Left renal pelvis (tissue), 4 donors: ENCODE measurements around the gene PIN1. TPM values are rescaled to one million over a fixed set of nuclear protein-coding genes. Genes with fewer than 3 reads are reported as not detected.

Experiments
- DNase-seq, 4 donors: peaks; one replicate each; pipeline ENCODE4 v3.0.0-alpha.2; 2013; ENCODE audit warnings: low read depth in 4 of 4, low spot score in 3 of 4
- polyA plus RNA-seq, 4 donors: library from polyadenylated mRNA; unstranded; fragments of 120-200 nt; gene quantifications; one replicate each; pipeline ENCODE4 v1.2.1, GENCODE V29; 2013; ENCODE audit not compliant: insufficient read length in 4 of 4

PIN1 gene
- polyA plus RNA-seq, 4 donors = 45.8 to 73.3 (median 48.4) TPM

GRCh38 chr19:9850235-9850959 is 15.3 kb downstream of the PIN1 start:
- peak in 2 of 4 donors; percentile 28 to 58 for DNase-seq

DNA sequence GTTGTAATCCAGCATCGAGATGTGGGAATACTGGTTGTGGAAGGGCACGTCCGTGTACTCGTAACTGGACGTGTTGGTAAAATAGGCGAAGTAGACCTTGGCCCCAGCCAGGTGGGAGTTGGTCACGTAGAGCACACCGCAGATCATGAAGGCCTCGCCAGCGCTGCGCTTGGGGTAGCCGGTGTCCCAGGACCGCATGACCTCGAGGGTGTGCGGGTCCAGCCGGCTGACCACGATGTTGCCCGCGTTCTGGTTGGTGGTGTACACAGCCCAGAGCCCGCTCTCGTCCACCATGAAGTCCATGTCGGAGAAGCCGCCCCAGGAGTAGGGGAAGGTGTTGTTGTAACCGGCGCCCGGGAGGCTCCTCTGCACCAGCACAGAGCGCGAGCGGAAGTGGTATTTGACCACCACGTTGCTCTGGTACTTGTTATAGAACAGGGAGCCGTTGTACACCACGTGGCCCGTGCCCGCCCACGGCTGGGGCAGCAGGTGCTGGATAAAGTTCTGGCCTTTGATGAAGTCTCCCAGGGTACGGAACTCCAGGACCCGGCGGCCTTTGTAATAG is 19.2 kb downstream of the PIN1 start:
- no peak for DNase-seq

GRCh38 chr19:9856609-9857008 is 21.5 kb downstream of the PIN1 start:
- no peak for DNase-seq

DNA sequence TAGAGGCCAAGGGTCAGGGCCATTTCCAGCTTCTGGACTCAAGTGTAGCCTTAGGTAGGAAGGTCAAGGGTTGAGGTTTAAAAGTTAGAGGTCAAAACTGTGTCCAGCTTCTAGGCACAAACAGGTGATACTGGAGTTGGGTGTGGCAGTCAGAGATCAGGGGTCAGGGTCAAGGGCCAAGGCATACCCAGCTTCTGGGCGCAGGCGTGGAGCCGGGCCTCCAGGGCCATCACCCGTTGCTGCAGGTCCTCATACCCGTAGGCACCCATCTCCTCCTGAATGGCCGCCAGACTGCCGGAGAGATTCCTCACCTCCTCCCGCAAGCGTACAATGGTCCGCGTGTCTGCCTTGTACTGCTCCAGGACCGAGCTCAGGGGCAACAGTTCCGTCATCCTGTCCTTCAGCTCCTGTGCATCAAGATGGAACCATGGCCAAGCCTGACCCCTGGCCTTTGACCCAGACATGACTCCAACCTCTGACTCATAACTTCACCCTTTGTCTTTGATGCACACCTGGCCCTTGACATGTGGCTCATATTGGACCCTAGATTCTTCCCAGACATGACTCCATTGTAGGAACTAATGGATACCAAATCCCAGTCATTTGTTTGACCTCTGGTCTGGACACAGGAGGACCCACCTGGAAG is 22.1 kb downstream of the PIN1 start:
- DNase-seq = no peak

GRCh38 chr19:9857920-9858746 is 23.0 kb downstream of the PIN1 start:
- DNase-seq = no peak

- DNase-seq = no peak
Measured at GRCh38 chr19:9858766-9859165, 23.6 kb downstream of the PIN1 start.

- DNase-seq = no peak
Measured at GRCh38 chr19:9860407-9860806, 25.3 kb downstream of the PIN1 start.

GRCh38 chr19:9861503-9861902 is 26.4 kb downstream of the PIN1 start:
- DNase-seq = no peak

GRCh38 chr19:9862938-9863337 is 27.8 kb downstream of the PIN1 start:
- no peak for DNase-seq

- no peak for DNase-seq
Measured at GRCh38 chr19:9863759-9864158, 28.6 kb downstream of the PIN1 start.

- DNase-seq = no peak
Measured at GRCh38 chr19:9865732-9866501, 30.8 kb downstream of the PIN1 start.

DNA sequence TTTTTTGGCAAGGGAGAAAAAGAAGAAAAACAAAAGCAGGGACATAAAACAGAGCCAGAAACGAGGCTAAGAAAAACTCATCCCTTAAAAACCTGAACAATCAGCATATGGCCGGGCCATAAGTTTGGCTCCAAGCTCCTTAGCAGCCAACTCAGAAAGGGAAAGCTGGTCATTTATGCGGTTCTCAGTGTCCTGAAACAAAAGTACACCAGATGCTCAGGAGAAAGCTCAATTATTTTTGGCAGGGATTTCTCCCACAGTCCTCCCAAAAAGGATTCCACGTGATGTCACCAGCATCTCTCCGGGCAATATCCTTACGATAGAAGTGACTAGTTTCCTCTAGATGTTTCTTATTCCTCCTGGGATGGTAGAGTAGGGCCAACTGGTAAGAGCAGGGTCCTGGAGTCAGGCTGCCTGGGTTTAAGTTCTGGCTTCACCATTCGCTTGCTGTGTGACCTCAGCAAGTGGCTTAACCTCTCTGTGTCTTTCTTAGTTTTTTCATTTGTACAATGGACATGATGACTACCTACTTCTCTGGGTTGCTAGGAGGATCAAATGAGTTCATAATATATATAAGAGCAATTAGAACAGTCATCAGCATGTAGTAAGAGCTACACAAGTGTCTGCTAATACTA is 34.0 kb downstream of the PIN1 start:
- no peak for DNase-seq

GRCh38 chr19:9871626-9872338 is 36.7 kb downstream of the PIN1 start:
- DNase-seq = no peak

- no peak for DNase-seq
Measured at GRCh38 chr19:9872618-9873242, 37.6 kb downstream of the PIN1 start.

DNA sequence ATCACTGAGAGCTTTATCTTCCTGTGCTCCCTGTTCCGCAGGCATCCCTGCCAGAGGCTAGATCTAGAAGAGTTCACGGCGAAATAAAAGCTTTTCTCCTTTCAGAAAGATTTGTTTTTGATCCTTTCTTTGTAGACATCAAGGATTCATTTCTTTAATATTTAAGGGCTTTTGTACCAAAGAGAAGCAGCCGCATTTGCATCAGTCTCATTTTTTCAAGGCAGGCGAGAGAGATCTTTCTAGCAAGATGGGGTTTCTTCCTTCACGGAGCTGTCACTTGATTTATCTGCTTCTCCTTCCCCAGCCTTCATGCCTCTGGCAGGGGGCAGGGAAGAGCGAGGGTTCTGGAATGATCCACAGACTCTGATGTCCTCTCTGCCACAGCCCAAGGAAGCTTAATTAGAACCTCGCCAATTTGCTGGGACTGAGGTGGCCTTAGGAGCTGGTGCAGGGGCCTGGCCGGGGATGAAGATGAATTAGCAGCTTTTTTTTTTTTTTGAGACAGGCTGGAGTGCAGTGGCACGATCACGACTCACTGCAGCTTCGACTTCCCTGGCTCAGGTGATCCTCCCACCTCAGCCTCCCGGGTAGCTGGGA is 40.0 kb downstream of the PIN1 start:
- DNase-seq = no peak

- DNase-seq = no peak
Measured at GRCh38 chr19:9875796-9876195, 40.7 kb downstream of the PIN1 start.

GRCh38 chr19:9877780-9878510 is 42.8 kb downstream of the PIN1 start:
- no peak for DNase-seq
